WERI-Rb-1 (cell line): ENCODE data around the gene SGTB.

ENCODE experiments used
- DNase-seq: peaks from one replicate; pipeline ENCODE4 v3.0.0-alpha.2; 2020
- H3K27ac ChIP-seq: fragments of 250-450 bp; sonication (Bioruptor Pico); 2 replicates; pipeline ENCODE4 v1.5.1; 2020; ENCODE audit warnings: mild to moderate bottlenecking, moderate library complexity
- H3K27me3 ChIP-seq: fragments of 250-450 bp; sonication (Bioruptor Pico); 2 replicates; pipeline ENCODE4 v1.5.1; 2021; ENCODE audit warnings: mild to moderate bottlenecking, low read depth, moderate library complexity; ENCODE audit not compliant: insufficient read depth, severe bottlenecking
- H3K36me3 ChIP-seq: fragments of 250-450 bp; sonication (Bioruptor Pico); 2 replicates; pipeline ENCODE4 v1.5.1; 2020; ENCODE audit warnings: mild to moderate bottlenecking, moderate library complexity
- H3K4me3 ChIP-seq: 2 replicates; pipeline ENCODE4 v1.5.1; 2011; ENCODE audit warnings: low read depth, mild to moderate bottlenecking, control low read depth, low read length
- H3K9me3 ChIP-seq: fragments of 250-450 bp; sonication (Bioruptor Pico); 2 replicates; pipeline ENCODE4 v1.5.1; 2021; ENCODE audit warnings: mild to moderate bottlenecking, moderate library complexity; ENCODE audit not compliant: severe bottlenecking
- TF ChIP-seq, protein P1 (sequence below): IDR thresholded peaks from 2 replicates; pipeline ENCODE4 v1.5.1; 2011; ENCODE audit warnings: low read depth, mild to moderate bottlenecking, control low read depth, inconsistent platforms, low read length

SGTB gene

DNA sequence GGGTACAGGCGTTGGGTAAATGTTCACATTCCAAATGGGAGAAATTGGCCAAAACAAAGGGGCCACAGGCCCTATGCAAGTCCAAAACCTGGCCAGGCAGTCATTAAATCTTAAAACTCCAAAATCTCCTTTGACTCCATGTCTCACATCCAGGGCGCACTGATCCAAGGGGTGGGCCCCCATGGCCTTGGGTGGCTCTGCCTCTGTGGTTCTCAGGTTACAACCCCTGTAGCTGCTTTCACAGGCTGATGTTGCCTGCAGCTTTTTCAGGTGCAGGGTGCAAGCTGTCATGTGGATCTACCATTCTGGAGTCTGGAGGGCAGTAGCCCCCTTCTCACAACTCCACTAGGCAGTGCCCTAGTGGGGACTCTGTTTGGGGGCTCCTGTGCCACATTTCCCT lies 44.9 kb upstream of the SGTB start:
- Histone ChIP-seq H3K4me3 (no peak overlapping the region), H3K27ac (no peak overlapping the region), H3K9me3 (no peaks in the 10 kb centered on the region), H3K36me3 (peaks cover 9% of the 10 kb centered on the region), H3K27me3 (no peaks in the 10 kb centered on the region)
- TF ChIP-seq, protein P1, sequence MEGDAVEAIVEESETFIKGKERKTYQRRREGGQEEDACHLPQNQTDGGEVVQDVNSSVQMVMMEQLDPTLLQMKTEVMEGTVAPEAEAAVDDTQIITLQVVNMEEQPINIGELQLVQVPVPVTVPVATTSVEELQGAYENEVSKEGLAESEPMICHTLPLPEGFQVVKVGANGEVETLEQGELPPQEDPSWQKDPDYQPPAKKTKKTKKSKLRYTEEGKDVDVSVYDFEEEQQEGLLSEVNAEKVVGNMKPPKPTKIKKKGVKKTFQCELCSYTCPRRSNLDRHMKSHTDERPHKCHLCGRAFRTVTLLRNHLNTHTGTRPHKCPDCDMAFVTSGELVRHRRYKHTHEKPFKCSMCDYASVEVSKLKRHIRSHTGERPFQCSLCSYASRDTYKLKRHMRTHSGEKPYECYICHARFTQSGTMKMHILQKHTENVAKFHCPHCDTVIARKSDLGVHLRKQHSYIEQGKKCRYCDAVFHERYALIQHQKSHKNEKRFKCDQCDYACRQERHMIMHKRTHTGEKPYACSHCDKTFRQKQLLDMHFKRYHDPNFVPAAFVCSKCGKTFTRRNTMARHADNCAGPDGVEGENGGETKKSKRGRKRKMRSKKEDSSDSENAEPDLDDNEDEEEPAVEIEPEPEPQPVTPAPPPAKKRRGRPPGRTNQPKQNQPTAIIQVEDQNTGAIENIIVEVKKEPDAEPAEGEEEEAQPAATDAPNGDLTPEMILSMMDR = no peak
- no peak for DNase-seq

DNA sequence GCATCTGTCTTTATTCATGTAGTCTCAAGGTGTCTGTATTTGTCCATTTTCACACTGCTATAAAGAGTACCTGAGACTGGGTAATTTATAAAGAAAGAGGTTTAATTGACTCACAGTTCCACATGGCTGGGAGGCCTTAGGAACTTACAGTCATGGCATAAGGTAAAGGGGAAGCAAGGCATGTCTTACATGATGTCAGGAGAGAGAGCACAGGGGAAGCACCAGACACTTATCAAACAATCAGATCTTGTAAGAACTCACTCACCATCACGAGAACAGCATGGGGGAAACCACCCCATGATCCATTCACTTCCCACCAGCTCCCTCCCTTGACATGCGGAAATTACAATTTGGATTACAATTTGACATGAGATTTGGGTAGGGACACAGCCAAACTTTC lies 44.3 kb upstream of the SGTB start:
- TF ChIP-seq, protein P1 = no peak

DNA sequence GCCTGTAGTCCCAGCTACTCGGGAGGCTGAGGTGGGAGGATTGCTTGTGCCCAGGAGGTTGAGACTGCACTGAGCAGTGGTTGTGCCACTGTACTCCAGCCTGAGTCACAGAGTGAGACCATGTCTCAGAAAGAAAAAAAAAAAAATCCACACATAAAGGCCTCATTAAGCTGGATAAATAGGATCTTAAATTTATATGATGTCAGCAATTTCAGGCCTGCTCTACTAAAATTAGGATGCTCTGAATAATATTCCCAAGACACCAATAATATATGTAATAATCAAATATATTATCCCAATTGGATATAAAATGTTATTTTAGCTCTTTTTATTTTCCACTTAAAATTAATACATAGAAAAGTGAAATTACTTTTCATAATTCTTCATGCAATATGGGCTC lies 43.7 kb upstream of the SGTB start:
- Histone ChIP-seq H3K4me3 (no peak overlapping the region), H3K36me3 (peaks cover 9% of the 10 kb centered on the region), H3K27me3 (no peaks in the 10 kb centered on the region), H3K9me3 (no peaks in the 10 kb centered on the region), H3K27ac (no peak overlapping the region)
- TF ChIP-seq, protein P1 = no peak
- no peak for DNase-seq

More for the DNA sequence above, 44.3 kb upstream of the SGTB start:
- H3K4me3 ChIP-seq = no peak overlapping the region
- H3K36me3 ChIP-seq = peaks cover 9% of the 10 kb centered on the region
- H3K27ac ChIP-seq = no peak overlapping the region
- no peaks in the 10 kb centered on the region for H3K9me3 ChIP-seq
- no peaks in the 10 kb centered on the region for H3K27me3 ChIP-seq
- DNase-seq = no peak

DNA sequence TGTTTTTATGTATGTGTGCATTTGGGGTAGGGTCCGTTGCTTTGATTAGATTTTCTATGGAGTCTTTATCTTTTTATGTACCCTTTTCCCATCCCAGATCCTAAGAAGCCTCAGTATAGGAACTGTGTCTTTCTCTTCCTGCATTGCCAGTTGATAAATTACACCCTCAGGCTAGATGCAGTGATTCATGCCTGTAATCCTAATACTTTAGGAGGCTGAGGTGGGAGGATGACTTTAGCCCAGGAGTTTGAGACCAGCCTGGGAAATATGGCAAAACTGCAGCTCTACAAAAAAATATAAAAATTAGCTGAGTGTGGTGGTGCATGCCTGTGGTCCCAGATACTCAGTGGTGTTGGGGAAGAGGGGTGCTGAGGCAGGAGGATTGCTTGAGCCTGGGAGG lies 40.3 kb upstream of the SGTB start:
- Histone ChIP-seq H3K27ac (no peak overlapping the region), H3K4me3 (no peak overlapping the region), H3K27me3 (no peaks in the 10 kb centered on the region), H3K36me3 (peaks cover 21% of the 10 kb centered on the region), H3K9me3 (no peaks in the 10 kb centered on the region)
- TF ChIP-seq, protein P1 = no peak
- DNase-seq = no peak

DNA sequence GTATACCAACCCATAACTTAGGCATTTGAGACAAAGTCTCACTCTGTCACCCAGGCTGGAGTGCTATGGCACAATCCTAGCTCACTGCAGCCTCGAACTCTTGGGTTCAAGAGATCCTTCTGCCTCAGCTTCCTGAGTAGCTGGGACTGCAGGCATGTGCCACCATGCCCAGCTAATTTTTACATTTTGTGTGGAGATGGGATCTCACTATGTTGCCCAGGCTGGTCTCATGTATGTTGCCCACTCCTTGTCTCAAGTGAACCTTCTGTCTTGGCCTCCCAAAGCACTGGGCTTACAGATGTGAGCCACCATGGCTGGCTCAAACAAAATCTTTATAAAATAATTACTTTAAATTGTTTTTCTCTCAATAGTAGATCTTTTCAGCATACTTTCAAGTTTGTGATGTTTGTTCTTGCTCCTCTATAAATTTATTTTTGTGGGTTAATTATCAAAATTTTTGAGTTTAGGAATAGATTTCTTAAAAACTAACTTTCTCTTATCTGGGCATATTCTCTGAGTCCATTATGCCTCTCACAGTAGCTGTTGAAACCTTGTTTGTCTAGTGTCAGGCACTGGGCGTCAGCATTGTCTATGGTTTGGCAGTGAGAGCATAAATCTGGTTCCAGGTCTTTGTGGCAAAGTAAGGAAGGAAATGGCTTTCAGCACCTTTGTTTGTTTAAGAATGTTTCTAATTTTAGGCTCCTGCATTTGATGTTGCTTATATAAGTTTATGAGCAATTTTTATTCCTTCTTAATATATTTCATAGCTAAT lies 38.8 kb upstream of the SGTB start:
- no peaks in the 10 kb centered on the region for H3K27me3 ChIP-seq
- TF ChIP-seq, protein P1 = no peak
- no peak overlapping the region for H3K4me3 ChIP-seq
- H3K9me3 ChIP-seq = no peaks in the 10 kb centered on the region
- peaks cover 15% of the 10 kb centered on the region for H3K36me3 ChIP-seq
- DNase-seq = no peak
- no peak overlapping the region for H3K27ac ChIP-seq
